Left ventricle myocardium inferior (tissue), 1 donor: ENCODE data around the gene GOSR2. TPM values are rescaled to one million over a fixed set of nuclear protein-coding genes. Genes with fewer than 3 reads are reported as not detected.

Experiments used
- DNase-seq: peaks from one replicate; pipeline ENCODE4 v3.0.0-alpha.2; 2020
- H3K27ac ChIP-seq: fragments of 200-600 bp; replicated peaks from 2 replicates; pipeline ENCODE4 v1.8.0; 2021
- H3K27me3 ChIP-seq: fragments of 200-600 bp; 2 replicates; pipeline ENCODE4 v1.8.0; 2021; ENCODE audit warnings: low read depth
- H3K36me3 ChIP-seq: fragments of 200-600 bp; 2 replicates; pipeline ENCODE4 v1.8.0; 2021
- H3K4me1 ChIP-seq: fragments of 200-600 bp; 2 replicates; pipeline ENCODE4 v1.8.0; 2021
- H3K4me3 ChIP-seq: fragments of 200-600 bp; 2 replicates; pipeline ENCODE4 v1.8.0; 2021; ENCODE audit warnings: mild to moderate bottlenecking, moderate library complexity
- H3K9me3 ChIP-seq: fragments of 200-600 bp; replicated peaks from 2 replicates; pipeline ENCODE4 v1.8.0; 2021
- CTCF ChIP-seq: fragments of 200-600 bp; IDR thresholded peaks from 2 replicates; pipeline ENCODE4 v1.8.0; 2021; ENCODE audit warnings: antibody characterized with exemption, mild to moderate bottlenecking, borderline replicate concordance
- intact Hi-C: fragments of 100-400 bp; cut with micrococcal nuclease; formaldehyde crosslinking; loops from one replicate; pipeline ENCODE4 v1.11.0; 2022
- total RNA-seq: library from RNA; stranded (reverse); fragmentation: NEBNext Ultra II Directional; extraction: Animal tissue kit (Norgen Biotek cat#: 25700); gene quantifications from one replicate; pipeline ENCODE4 v1.2.1, GENCODE V29; 2021
- donor health status: DM: no; HTN: yes; CAD: no; lungs with severe emphysema.

GOSR2 gene
- total RNA-seq, 1 donor from 2014 or later = 41.9 TPM

- peaks cover 93% of the 10 kb centered on the region for H3K27me3 ChIP-seq
- TF ChIP-seq CTCF = no peak
Measured at GRCh38 chr17:46888727-46889126, 34.2 kb upstream of the GOSR2 start.

GRCh38 chr17:46889519-46889918, 33.4 kb upstream of the GOSR2 start:
- DNase-seq = no peak
- Histone ChIP-seq H3K4me1 (peaks cover 2% of the 10 kb centered on the region), H3K27me3 (peaks cover 93% of the 10 kb centered on the region), H3K4me3 (no peak overlapping the region), H3K27ac (no peak overlapping the region), H3K36me3 (no peaks in the 10 kb centered on the region), H3K9me3 (no peaks in the 10 kb centered on the region)
- no peak for TF ChIP-seq CTCF
- intact Hi-C loops = no loop called here

More at GRCh38 chr17:46888727-46889126, 34.2 kb upstream of the GOSR2 start:
- H3K4me3 ChIP-seq = no peak overlapping the region
- intact Hi-C loops = no loop called here
- no peaks in the 10 kb centered on the region for H3K36me3 ChIP-seq
- no peak overlapping the region for H3K27ac ChIP-seq
- no peaks in the 10 kb centered on the region for H3K9me3 ChIP-seq
- H3K4me1 ChIP-seq = no peaks in the 10 kb centered on the region
- DNase-seq = no peak

- Histone ChIP-seq H3K4me3 (no peak overlapping the region), H3K36me3 (no peaks in the 10 kb centered on the region), H3K27ac (no peak overlapping the region), H3K4me1 (peaks cover 7% of the 10 kb centered on the region), H3K27me3 (peaks cover 93% of the 10 kb centered on the region), H3K9me3 (no peaks in the 10 kb centered on the region)
- intact Hi-C loops = no loop called here
- no peak for DNase-seq
- no peak for TF ChIP-seq CTCF
Measured at GRCh38 chr17:46889992-46890564, 32.9 kb upstream of the GOSR2 start.

- no peak for TF ChIP-seq CTCF
- Histone ChIP-seq H3K4me1 (peaks cover 12% of the 10 kb centered on the region), H3K27me3 (peaks cover 93% of the 10 kb centered on the region)
Measured at GRCh38 chr17:46890638-46891037, 32.3 kb upstream of the GOSR2 start.

GRCh38 chr17:46892192-46892703, 30.7 kb upstream of the GOSR2 start:
- H3K27me3 ChIP-seq = peaks cover 91% of the 10 kb centered on the region
- no peak for DNase-seq

More at GRCh38 chr17:46890638-46891037, 32.3 kb upstream of the GOSR2 start:
- intact Hi-C loops = no loop called here
- no peak for DNase-seq
- Histone ChIP-seq H3K36me3 (no peaks in the 10 kb centered on the region), H3K27ac (no peak overlapping the region), H3K9me3 (no peaks in the 10 kb centered on the region), H3K4me3 (no peak overlapping the region)

More at GRCh38 chr17:46892192-46892703, 30.7 kb upstream of the GOSR2 start:
- intact Hi-C loops = no loop called here
- Histone ChIP-seq H3K4me3 (no peak overlapping the region), H3K27ac (no peak overlapping the region), H3K4me1 (peaks cover 12% of the 10 kb centered on the region), H3K9me3 (no peaks in the 10 kb centered on the region), H3K36me3 (no peaks in the 10 kb centered on the region)
- no peak for TF ChIP-seq CTCF
